Activated CD4-positive, alpha-beta T cell treated with anti-CD3 and anti-CD28 coated beads, Interleukin-2, amount 10 ng/mL, durations not matched to agents 7 days and 5 days (primary cell): ENCODE data around the gene ATF3. TPM values are rescaled to one million over a fixed set of nuclear protein-coding genes. Genes with fewer than 3 reads are reported as not detected.

Experiments
- CTCF ChIA-PET: fragments of 350-600 bp; sonication (Branson Sonifier 250); formaldehyde crosslinking; loops from one replicate; lab custom pipeline; 2021; ENCODE audit warnings: antibody characterized with exemption; lab: Charles Lee
- POLR2A ChIA-PET: fragments of 350-600 bp; sonication (Branson Sonifier 250); formaldehyde crosslinking; loops from one replicate; lab custom pipeline; 2021; ENCODE audit warnings: antibody characterized with exemption; lab: Charles Lee
- DNase-seq: peaks from one replicate; pipeline ENCODE4 v3.0.0-alpha.2; 2020
- H3K27ac Mint-ChIP-seq: one replicate; pipeline ENCODE4 v1.8.0; 2021; ENCODE audit warnings: mild to moderate bottlenecking, moderate library complexity, mixed read lengths
- H3K27me3 Mint-ChIP-seq: one replicate; pipeline ENCODE4 v1.8.0; 2021; ENCODE audit warnings: mixed read lengths
- H3K36me3 Mint-ChIP-seq: one replicate; pipeline ENCODE4 v1.8.0; 2021; ENCODE audit warnings: low read depth, mixed read lengths
- H3K4me1 Mint-ChIP-seq: one replicate; pipeline ENCODE4 v1.8.0; 2021; ENCODE audit warnings: mixed read lengths
- H3K4me3 Mint-ChIP-seq: one replicate; pipeline ENCODE4 v1.8.0; 2021; ENCODE audit warnings: mild to moderate bottlenecking, moderate library complexity, mixed read lengths
- H3K9me3 Mint-ChIP-seq: one replicate; pipeline ENCODE4 v1.8.0; 2021; ENCODE audit warnings: mixed read lengths
- total RNA-seq, 2 experiments: library from RNA; stranded (reverse); gene quantifications; one replicate each; pipeline ENCODE4 v1.2.3, GENCODE V29; 2021

Gene ATF3
- total RNA-seq = 10 to 100 TPM; 10.0 to 13.0 TPM

GRCh38 chr1:212608392-212608958, at the start of gene ATF3:
TSS of gene ATF3 (plus strand) at chr1:212608761. CDS start at chr1:212615022, 6,261 bp downstream.
- peak within 1 kb of the TSS; percentile 93 for H3K4me3 Mint-ChIP-seq
- ChIA-PET CTCF (interaction anchor here (0.7 to 2.3 kb wide), 6 partner anchors 11 to 139 kb away, joined by 3 to 10 read pairs (median 4); no protein-coding TSS in a partner anchor), POLR2A (interaction anchor here (0.6 to 1.0 kb wide), 9 partner anchors 21 to 698 kb away, joined by 3 to 6 read pairs (median 3); no protein-coding TSS in a partner anchor)
- peak; percentile 93 for DNase-seq
- no peaks in the 10 kb centered on the region for H3K9me3 Mint-ChIP-seq
- peaks cover 59% of the 10 kb centered on the region for H3K4me1 Mint-ChIP-seq
- H3K36me3 Mint-ChIP-seq = peaks cover 11% of the 10 kb centered on the region
- H3K27me3 Mint-ChIP-seq = peaks cover 36% of the 10 kb centered on the region
- H3K27ac Mint-ChIP-seq = peak within 1 kb of the TSS; percentile 98

- Mint-ChIP-seq H3K9me3 (peaks cover 3% of the 10 kb centered on the region), H3K27me3 (peaks cover 26% of the 10 kb centered on the region), H3K27ac (peak overlapping the region; percentile 48), H3K36me3 (peaks cover 1% of the 10 kb centered on the region), H3K4me3 (no peak overlapping the region), H3K4me1 (peaks cover 7% of the 10 kb centered on the region)
- POLR2A ChIA-PET = no interaction called here
- no peak for DNase-seq
- CTCF ChIA-PET = no interaction called here
These were observed 48.6 kb upstream of the ATF3 start for GRCh38 chr1:212559929-212560328.

GRCh38 chr1:212560933-212561460, 47.6 kb upstream of the ATF3 start:
- H3K4me3 Mint-ChIP-seq = no peak overlapping the region
- CTCF ChIA-PET = no interaction called here

GRCh38 chr1:212561501-212561931, 47.0 kb upstream of the ATF3 start:
- Mint-ChIP-seq H3K4me1 (peaks cover 19% of the 10 kb centered on the region), H3K27me3 (peaks cover 22% of the 10 kb centered on the region), H3K9me3 (peaks cover 3% of the 10 kb centered on the region), H3K4me3 (no peak overlapping the region), H3K36me3 (peaks cover 1% of the 10 kb centered on the region), H3K27ac (no peak overlapping the region)
- CTCF ChIA-PET = no interaction called here
- no peak for DNase-seq
- POLR2A ChIA-PET = no interaction called here

More at GRCh38 chr1:212560933-212561460, 47.6 kb upstream of the ATF3 start:
- H3K27me3 Mint-ChIP-seq = peaks cover 23% of the 10 kb centered on the region
- DNase-seq = no peak
- no peak overlapping the region for H3K27ac Mint-ChIP-seq
- POLR2A ChIA-PET = no interaction called here
- peaks cover 14% of the 10 kb centered on the region for H3K4me1 Mint-ChIP-seq
- peaks cover 1% of the 10 kb centered on the region for H3K36me3 Mint-ChIP-seq
- H3K9me3 Mint-ChIP-seq = peaks cover 3% of the 10 kb centered on the region

- Mint-ChIP-seq H3K4me1 (peaks cover 31% of the 10 kb centered on the region), H3K4me3 (no peak overlapping the region), H3K9me3 (peaks cover 3% of the 10 kb centered on the region), H3K27me3 (peaks cover 10% of the 10 kb centered on the region), H3K36me3 (peaks cover 1% of the 10 kb centered on the region), H3K27ac (no peak overlapping the region)
- ChIA-PET POLR2A (no interaction called here), CTCF (no interaction called here)
- DNase-seq = no peak
These were observed 45.8 kb upstream of the ATF3 start for GRCh38 chr1:212562771-212563170.

- H3K36me3 Mint-ChIP-seq = no peaks in the 10 kb centered on the region
- H3K9me3 Mint-ChIP-seq = peaks cover 3% of the 10 kb centered on the region
- H3K4me1 Mint-ChIP-seq = peaks cover 27% of the 10 kb centered on the region
- CTCF ChIA-PET = no interaction called here
- H3K27ac Mint-ChIP-seq = no peak overlapping the region
- no peak for DNase-seq
- no peak overlapping the region for H3K4me3 Mint-ChIP-seq
- POLR2A ChIA-PET = no interaction called here
- H3K27me3 Mint-ChIP-seq = peaks cover 13% of the 10 kb centered on the region
These were observed 43.5 kb upstream of the ATF3 start for GRCh38 chr1:212565079-212565478.

- peaks cover 27% of the 10 kb centered on the region for H3K4me1 Mint-ChIP-seq
- peak overlapping the region; percentile 86 for H3K4me3 Mint-ChIP-seq
- peaks cover 16% of the 10 kb centered on the region for H3K27me3 Mint-ChIP-seq
- H3K9me3 Mint-ChIP-seq = peaks cover 3% of the 10 kb centered on the region
- no peak for DNase-seq
- POLR2A ChIA-PET = interaction anchor here (1.9 kb wide), 1 partner anchor 43 kb away, joined by 4 read pairs; the partner anchor contains the start of gene ATF3
- peak overlapping the region; percentile 99 for H3K27ac Mint-ChIP-seq
- H3K36me3 Mint-ChIP-seq = no peaks in the 10 kb centered on the region
- CTCF ChIA-PET = interaction anchor here (1.5 to 2.6 kb wide), 3 partner anchors 17 to 99 kb away, joined by 4 to 10 read pairs (median 8); no protein-coding TSS in a partner anchor
These were observed 42.8 kb upstream of the ATF3 start for GRCh38 chr1:212565571-212566305.

- DNase-seq = peak; percentile 54
- Mint-ChIP-seq H3K27ac (peak overlapping the region; percentile 99), H3K4me3 (peak overlapping the region; percentile 86), H3K9me3 (peaks cover 3% of the 10 kb centered on the region), H3K36me3 (no peaks in the 10 kb centered on the region), H3K4me1 (peaks cover 27% of the 10 kb centered on the region), H3K27me3 (peaks cover 18% of the 10 kb centered on the region)
- ChIA-PET POLR2A (interaction anchor here (1.9 kb wide), 1 partner anchor 42 kb away, joined by 4 read pairs; the partner anchor contains the start of gene ATF3), CTCF (interaction anchor here (0.7 to 2.6 kb wide), 10 partner anchors 8 to 187 kb away, joined by 3 to 10 read pairs (median 4); partner anchors contain the start of gene ATF3)
These were observed 41.8 kb upstream of the ATF3 start for GRCh38 chr1:212566522-212567479.

GRCh38 chr1:212567638-212568037, 40.9 kb upstream of the ATF3 start:
- Mint-ChIP-seq H3K27ac (peak overlapping the region; percentile 99), H3K36me3 (no peaks in the 10 kb centered on the region), H3K4me1 (peaks cover 27% of the 10 kb centered on the region), H3K9me3 (peaks cover 3% of the 10 kb centered on the region), H3K4me3 (peak overlapping the region; percentile 86), H3K27me3 (peaks cover 20% of the 10 kb centered on the region)
- CTCF ChIA-PET = interaction anchor here (1.1 to 2.6 kb wide), 8 partner anchors 9 to 186 kb away, joined by 3 to 10 read pairs (median 4); partner anchors contain the start of gene ATF3
- no peak for DNase-seq
- POLR2A ChIA-PET = interaction anchor here (1.9 kb wide), 1 partner anchor 41 kb away, joined by 4 read pairs; the partner anchor contains the start of gene ATF3

- no peak for DNase-seq
- Mint-ChIP-seq H3K4me3 (no peak overlapping the region), H3K27ac (no peak overlapping the region), H3K36me3 (no peaks in the 10 kb centered on the region), H3K9me3 (no peaks in the 10 kb centered on the region), H3K27me3 (peaks cover 21% of the 10 kb centered on the region), H3K4me1 (peaks cover 27% of the 10 kb centered on the region)
- ChIA-PET CTCF (no interaction called here), POLR2A (no interaction called here)
These were observed 39.5 kb upstream of the ATF3 start for GRCh38 chr1:212568978-212569537.

- ChIA-PET CTCF (no interaction called here), POLR2A (no interaction called here)
- DNase-seq = no peak
- no peak overlapping the region for H3K4me3 Mint-ChIP-seq
- H3K4me1 Mint-ChIP-seq = peaks cover 5% of the 10 kb centered on the region
- H3K27ac Mint-ChIP-seq = no peak overlapping the region
- H3K27me3 Mint-ChIP-seq = peaks cover 36% of the 10 kb centered on the region
- no peaks in the 10 kb centered on the region for H3K9me3 Mint-ChIP-seq
- H3K36me3 Mint-ChIP-seq = no peaks in the 10 kb centered on the region
These were observed 33.8 kb upstream of the ATF3 start for GRCh38 chr1:212574732-212575131.
